ENCODE measurements around the gene TTC8.

TTC8 gene

DNA sequence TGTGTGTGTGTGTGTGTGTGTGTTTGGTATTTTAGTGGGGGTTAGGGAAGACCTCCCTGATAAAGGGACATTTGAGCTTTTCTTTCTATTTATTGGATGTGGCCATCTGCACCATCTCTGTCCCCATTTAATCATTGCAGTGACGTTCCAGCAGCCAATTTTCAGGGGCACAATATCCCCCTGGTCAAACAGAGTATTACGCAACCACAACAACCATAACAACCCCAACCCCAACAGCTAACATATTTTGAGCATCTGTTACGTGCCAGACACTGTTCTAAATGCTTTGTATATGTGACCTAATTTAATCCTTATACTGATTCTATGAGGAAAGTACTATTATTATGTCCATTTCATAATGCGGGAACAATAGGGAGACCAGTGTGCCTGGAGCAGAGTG lies 87.4 kb downstream of the TTC8 start:
- TF ChIP-seq, protein P1, sequence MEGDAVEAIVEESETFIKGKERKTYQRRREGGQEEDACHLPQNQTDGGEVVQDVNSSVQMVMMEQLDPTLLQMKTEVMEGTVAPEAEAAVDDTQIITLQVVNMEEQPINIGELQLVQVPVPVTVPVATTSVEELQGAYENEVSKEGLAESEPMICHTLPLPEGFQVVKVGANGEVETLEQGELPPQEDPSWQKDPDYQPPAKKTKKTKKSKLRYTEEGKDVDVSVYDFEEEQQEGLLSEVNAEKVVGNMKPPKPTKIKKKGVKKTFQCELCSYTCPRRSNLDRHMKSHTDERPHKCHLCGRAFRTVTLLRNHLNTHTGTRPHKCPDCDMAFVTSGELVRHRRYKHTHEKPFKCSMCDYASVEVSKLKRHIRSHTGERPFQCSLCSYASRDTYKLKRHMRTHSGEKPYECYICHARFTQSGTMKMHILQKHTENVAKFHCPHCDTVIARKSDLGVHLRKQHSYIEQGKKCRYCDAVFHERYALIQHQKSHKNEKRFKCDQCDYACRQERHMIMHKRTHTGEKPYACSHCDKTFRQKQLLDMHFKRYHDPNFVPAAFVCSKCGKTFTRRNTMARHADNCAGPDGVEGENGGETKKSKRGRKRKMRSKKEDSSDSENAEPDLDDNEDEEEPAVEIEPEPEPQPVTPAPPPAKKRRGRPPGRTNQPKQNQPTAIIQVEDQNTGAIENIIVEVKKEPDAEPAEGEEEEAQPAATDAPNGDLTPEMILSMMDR (IDR thresholded peaks at IDR 0.05; ENCODE audit: low read depth, low read length) = no peak
- no peak overlapping the region for H3K4me3 ChIP-seq (ENCODE audit: low read depth, low read length)
- DNase-seq (ENCODE audit: low read depth, low spot score) = no peak
- in situ Hi-C loops (cut with HindIII; ENCODE audit: low sequenced_read_pairs) = no loop called here

DNA sequence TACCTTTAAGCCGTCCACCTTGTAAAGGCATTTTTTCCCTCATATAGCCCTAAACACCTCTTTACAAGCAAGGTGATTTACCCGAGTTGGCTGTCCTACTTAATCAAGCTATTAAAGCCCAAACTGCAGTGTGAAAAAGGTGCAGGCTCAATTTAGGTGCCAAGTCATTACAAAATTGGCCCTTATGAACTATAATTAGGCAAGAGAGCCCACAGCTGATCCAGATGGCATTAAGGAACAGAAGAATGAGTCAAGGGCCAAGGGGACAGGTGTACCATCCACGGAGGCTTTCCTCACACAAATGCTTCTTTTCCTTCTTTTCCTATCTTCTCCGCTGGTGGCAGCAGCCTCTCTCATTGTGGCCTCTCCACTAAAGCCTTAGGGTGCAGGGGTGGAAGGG lies 90.5 kb downstream of the TTC8 start:
- TF ChIP-seq, protein P1 (IDR thresholded peaks at IDR 0.05; ENCODE audit: low read depth, low read length) = no peak
- in situ Hi-C loops (cut with HindIII; ENCODE audit: low sequenced_read_pairs) = no loop called here
- DNase-seq (ENCODE audit: low read depth, low spot score) = no peak
- H3K4me3 ChIP-seq (ENCODE audit: low read depth, low read length) = no peak overlapping the region

DNA sequence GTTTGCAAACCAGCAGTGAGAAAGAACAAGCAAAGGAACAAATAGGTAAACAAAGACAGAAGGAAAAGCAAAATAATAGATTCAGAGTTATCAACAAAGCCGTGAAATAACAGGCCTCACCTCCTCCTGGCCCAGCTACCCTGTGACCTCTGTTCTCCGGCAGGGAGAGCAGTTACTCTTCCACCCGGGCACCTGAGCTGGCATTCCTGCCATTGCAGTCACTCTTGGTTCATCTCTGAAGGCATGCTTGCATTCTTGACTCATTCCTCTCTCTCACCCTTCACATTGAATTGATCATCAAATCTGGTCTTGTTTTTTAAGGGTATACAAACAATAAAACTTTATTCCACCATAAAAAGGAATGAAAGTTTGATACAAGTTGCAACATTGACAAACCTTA lies 95.1 kb downstream of the TTC8 start:
- TF ChIP-seq, protein P1 (IDR thresholded peaks at IDR 0.05; ENCODE audit: low read depth, low read length) = no peak
- in situ Hi-C loops (cut with HindIII; ENCODE audit: low sequenced_read_pairs) = no loop called here
- H3K4me3 ChIP-seq (ENCODE audit: low read depth, low read length) = no peak overlapping the region
- DNase-seq (ENCODE audit: low read depth, low spot score) = no peak
